ENCODE results near the gene GALR2. TPM values are rescaled to one million over a fixed set of nuclear protein-coding genes. Genes with fewer than 3 reads are reported as not detected.
A peak's percentile ranks its signal among the peaks of the same experiment; 100 is the strongest.

The GALR2 gene
- total RNA-seq, 6 experiments from 2014 or later, result 0.18 TPM; not detected in 5

DNA sequence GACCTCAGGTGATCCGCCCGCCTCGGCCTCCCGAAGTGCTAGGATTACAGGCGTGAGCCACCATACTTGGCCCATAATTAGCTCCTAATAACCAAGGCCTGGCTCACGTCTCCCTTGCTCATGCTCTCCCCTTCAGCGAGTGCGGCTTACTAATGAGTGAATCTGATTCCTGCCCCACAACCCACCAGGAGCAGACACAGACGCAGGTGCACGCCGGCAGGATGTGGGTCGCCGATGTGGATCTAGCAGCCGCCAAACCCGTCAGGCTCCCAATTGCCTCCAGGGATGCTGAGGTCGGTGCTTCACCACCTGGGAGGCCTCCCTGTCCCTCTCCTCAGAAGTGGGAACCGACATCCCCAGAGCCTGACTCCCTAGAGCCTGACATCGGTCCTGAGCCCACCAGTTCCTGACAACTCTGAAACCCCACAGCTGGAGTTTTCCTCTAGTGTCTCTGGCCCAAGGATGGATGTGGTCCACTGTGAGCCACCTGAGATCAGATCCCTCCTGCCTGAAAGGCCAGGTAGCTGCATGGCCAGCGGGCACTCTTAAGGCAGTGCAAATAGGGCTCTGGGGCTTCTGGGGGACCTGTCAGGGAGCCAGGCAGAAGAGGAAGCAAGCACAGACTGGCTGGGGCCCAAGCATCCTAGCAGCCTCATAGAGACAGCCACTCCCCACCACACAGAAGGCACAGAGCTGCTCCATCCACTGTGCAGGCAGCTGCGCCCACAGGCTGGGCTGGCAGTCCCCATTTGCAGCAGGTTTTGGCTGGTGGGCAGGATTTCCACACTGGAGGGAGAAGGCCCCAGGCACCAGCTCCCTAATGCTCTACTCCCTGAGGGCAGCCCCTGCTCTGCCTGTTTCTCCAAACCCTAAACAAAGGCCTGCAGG, 18.2 kb downstream of the GALR2 start:
- WGBS (ENCODE audit: insufficient coverage, low coverage, low lambda C conversion rate, missing lambda C conversion rate), result 94% methylated on average over 7 of the region's 20 CpGs
- DNase-seq (no peak), ATAC-seq (no peak)
- Histone ChIP-seq H3K27ac (no peak overlapping the region), H3K4me3 (no peak overlapping the region), H3K27me3 (no peaks in the 10 kb centered on the region), H3K4me1 (no peaks in the 10 kb centered on the region), H3K9me3 (no peaks in the 10 kb centered on the region), H3K36me3 (peaks cover 0 to 66% (median 27%) of the 10 kb centered on the region in 4 donors)
- no peak for TF ChIP-seq POLR2A (IDR thresholded peaks at IDR 0.05)
- TF ChIP-seq, protein P1, sequence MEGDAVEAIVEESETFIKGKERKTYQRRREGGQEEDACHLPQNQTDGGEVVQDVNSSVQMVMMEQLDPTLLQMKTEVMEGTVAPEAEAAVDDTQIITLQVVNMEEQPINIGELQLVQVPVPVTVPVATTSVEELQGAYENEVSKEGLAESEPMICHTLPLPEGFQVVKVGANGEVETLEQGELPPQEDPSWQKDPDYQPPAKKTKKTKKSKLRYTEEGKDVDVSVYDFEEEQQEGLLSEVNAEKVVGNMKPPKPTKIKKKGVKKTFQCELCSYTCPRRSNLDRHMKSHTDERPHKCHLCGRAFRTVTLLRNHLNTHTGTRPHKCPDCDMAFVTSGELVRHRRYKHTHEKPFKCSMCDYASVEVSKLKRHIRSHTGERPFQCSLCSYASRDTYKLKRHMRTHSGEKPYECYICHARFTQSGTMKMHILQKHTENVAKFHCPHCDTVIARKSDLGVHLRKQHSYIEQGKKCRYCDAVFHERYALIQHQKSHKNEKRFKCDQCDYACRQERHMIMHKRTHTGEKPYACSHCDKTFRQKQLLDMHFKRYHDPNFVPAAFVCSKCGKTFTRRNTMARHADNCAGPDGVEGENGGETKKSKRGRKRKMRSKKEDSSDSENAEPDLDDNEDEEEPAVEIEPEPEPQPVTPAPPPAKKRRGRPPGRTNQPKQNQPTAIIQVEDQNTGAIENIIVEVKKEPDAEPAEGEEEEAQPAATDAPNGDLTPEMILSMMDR (IDR thresholded peaks at IDR 0.05), result no peak
- intact Hi-C loops (cut with DNase I), result loop anchor here in 1 of 2 donors (5.0 kb wide), 1 partner anchor 50 kb away; the partner anchor contains the start of gene FOXJ1

DNA sequence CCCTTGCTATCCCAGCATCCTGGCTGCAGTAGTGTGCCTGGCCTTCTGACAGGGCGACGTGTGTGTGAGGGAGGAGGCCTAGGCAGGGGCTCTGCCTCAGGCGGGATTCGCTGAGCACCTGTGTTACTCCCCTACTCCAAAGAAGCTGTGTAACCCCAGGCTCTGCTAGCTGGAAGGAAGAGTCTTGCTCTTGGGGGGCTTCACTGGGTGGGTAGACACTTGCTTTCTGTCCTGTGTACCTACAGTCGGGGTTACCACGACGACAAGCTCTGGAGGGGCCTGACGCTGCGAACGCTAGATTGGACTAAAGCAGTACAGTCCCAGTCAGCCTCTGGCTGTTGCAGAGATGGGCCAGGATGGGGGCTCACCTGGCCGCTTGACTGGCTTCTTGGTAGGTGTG, 19.5 kb downstream of the GALR2 start:
- no peak for TF ChIP-seq POLR2A (IDR thresholded peaks at IDR 0.05)
- TF ChIP-seq, protein P1 (IDR thresholded peaks at IDR 0.05), result no peak
- WGBS (ENCODE audit: insufficient coverage, low coverage, low lambda C conversion rate, missing lambda C conversion rate), result 70% methylated on average over 4 of the region's 11 CpGs
- H3K9me3 ChIP-seq, result no peaks in the 10 kb centered on the region
- no peak overlapping the region for H3K27ac ChIP-seq
- DNase-seq (no peak), ATAC-seq (no peak)
- no peak overlapping the region for H3K4me3 ChIP-seq
- H3K27me3 ChIP-seq, result no peaks in the 10 kb centered on the region
- H3K36me3 ChIP-seq, result peaks cover 0 to 57% (median 23%) of the 10 kb centered on the region in 4 donors
- intact Hi-C loops (cut with DNase I), result loop anchor here in 1 of 2 donors (5.0 kb wide), 1 partner anchor 48 kb away; the partner anchor contains the start of gene FOXJ1
- H3K4me1 ChIP-seq, result no peaks in the 10 kb centered on the region

DNA sequence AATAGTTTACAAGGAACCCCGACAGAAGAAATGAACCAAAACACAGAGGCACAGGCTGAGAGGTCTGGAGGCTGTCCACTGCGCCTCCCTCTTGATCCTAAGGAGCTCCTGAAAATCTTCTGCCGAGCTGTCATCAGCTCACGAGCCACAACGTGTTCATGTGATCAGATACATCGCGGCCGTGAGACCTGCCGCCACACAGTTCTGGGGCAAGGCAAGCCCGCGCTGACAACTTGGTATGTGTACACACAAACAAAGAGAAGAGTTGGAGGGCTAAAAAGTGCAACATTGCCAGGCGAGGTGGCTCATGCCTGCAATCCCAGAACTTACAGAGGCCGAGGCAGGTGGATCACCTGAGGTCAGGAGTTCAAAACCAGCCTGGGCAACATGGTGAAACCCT, 21.4 kb downstream of the GALR2 start:
- WGBS (ENCODE audit: insufficient coverage, low coverage, low lambda C conversion rate, missing lambda C conversion rate), result 72% methylated on average over 6 of the region's 13 CpGs
- Histone ChIP-seq H3K4me1 (no peaks in the 10 kb centered on the region), H3K9me3 (no peaks in the 10 kb centered on the region), H3K27ac (no peak overlapping the region), H3K4me3 (no peak overlapping the region), H3K27me3 (no peaks in the 10 kb centered on the region), H3K36me3 (peaks cover 0 to 56% (median 18%) of the 10 kb centered on the region in 4 donors)
- no peak for ATAC-seq
- intact Hi-C loops (cut with DNase I), result no loop called here
- peak in 1 of 3 donors; percentile 27 for DNase-seq
- TF ChIP-seq, protein P1 (IDR thresholded peaks at IDR 0.05), result no peak
- no peak for TF ChIP-seq POLR2A (IDR thresholded peaks at IDR 0.05)

DNA sequence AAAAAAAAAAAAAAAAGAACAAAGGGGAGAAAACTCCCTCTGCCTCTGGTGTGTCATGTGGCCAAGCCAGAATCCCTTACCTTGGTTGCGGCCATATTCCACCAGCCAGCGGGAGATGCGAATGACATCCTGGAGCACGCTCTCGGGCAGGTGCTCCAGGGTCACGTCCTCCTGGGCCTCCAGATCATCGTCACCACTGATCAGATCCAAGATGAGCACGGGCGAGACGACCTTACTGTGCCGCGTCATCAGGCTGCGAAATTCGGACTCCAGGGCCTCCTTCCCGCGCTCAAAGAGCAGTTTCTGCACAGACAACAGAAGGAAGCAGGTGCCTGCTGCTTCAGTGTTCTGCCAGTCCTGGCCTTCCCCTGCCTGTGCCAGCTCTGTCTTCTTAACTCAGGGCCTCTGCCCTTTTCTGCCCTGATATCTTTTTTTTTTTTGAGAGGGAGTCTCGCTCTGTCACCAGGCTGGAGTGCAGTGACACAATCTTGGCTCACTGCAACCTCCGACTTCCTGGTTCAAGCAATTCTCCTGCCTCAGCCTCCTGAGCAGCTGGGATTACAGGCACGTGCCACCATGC, 23.2 kb downstream of the GALR2 start:
- WGBS (ENCODE audit: insufficient coverage, low coverage, low lambda C conversion rate, missing lambda C conversion rate), result 85% methylated on average over 8 of the region's 19 CpGs
- Histone ChIP-seq H3K27ac (no peak overlapping the region), H3K4me3 (no peak overlapping the region), H3K27me3 (no peaks in the 10 kb centered on the region), H3K9me3 (no peaks in the 10 kb centered on the region), H3K4me1 (peaks cover 0 to 6% (median 0%) of the 10 kb centered on the region in 4 donors), H3K36me3 (peaks cover 0 to 63% (median 19%) of the 10 kb centered on the region in 4 donors)
- no peak for ATAC-seq
- no peak for TF ChIP-seq POLR2A (IDR thresholded peaks at IDR 0.05)
- TF ChIP-seq, protein P1 (IDR thresholded peaks at IDR 0.05), result no peak
- intact Hi-C loops (cut with DNase I), result no loop called here
- peak in 1 of 3 donors; percentile 49 for DNase-seq

Data from right lobe of liver (tissue), 6 donors.